Left colon (tissue), 2 donors: ENCODE results near the gene ARHGAP23. TPM values are rescaled to one million over a fixed set of nuclear protein-coding genes. Genes with fewer than 3 reads are reported as not detected.
A peak's percentile ranks its signal among the peaks of the same experiment; 100 is the strongest.
"Not testable (repeated sequence)": the region's sequence is repeated elsewhere in the genome, so short reads cannot be mapped to it uniquely, and the experiment has no call there.

Experiments used
- ATAC-seq: fragments of 200-7000 bp; cut with Tn5 transposase; one replicate; pipeline ENCODE4 v1.9.1; 2020; ENCODE audit warnings: mild to moderate bottlenecking, moderate library complexity
- DNase-seq, 2 donors: peaks; one replicate each; pipeline ENCODE4 v3.0.0-alpha.2; 2020
- intact Hi-C, 2 donors: fragments of 100-400 bp; cut with DNase I in 1 of 2; cut with micrococcal nuclease in 1 of 2; formaldehyde crosslinking; loops; one replicate each; pipeline versions ENCODE4 v1.11.2 to v1.14.0; 2022; cut with DNase I, micrococcal nuclease
- total RNA-seq, 2 donors: library from RNA; stranded (reverse); fragmentation: NEBNext Ultra II Directional; extraction: Animal tissue kit (Norgen Biotek cat#: 25700); gene quantifications; one replicate each; pipeline ENCODE4 v1.2.1, GENCODE V29; 2021
- donor health status: DM: no; HTN: no; CAD: no.
- donor health status: DM: yes; HTN: yes; CAD: no.

Gene ARHGAP23
- total RNA-seq, 2 donors from 2014 or later: 3.9 to 11.3 TPM

GRCh38 chr17:38503286-38503913 lies 75.1 kb downstream of the ARHGAP23 start:
- intact Hi-C loops, ATAC-seq, DNase-seq: not testable (repeated sequence)

- no peak for DNase-seq
- intact Hi-C loops: no loop called here
- ATAC-seq: no peak
These were observed 76.0 kb downstream of the ARHGAP23 start for GRCh38 chr17:38504216-38504615.

GRCh38 chr17:38507436-38507835 lies 79.2 kb downstream of the ARHGAP23 start:
- no peak for DNase-seq
- intact Hi-C loops: no loop called here
- ATAC-seq: no peak

DNA sequence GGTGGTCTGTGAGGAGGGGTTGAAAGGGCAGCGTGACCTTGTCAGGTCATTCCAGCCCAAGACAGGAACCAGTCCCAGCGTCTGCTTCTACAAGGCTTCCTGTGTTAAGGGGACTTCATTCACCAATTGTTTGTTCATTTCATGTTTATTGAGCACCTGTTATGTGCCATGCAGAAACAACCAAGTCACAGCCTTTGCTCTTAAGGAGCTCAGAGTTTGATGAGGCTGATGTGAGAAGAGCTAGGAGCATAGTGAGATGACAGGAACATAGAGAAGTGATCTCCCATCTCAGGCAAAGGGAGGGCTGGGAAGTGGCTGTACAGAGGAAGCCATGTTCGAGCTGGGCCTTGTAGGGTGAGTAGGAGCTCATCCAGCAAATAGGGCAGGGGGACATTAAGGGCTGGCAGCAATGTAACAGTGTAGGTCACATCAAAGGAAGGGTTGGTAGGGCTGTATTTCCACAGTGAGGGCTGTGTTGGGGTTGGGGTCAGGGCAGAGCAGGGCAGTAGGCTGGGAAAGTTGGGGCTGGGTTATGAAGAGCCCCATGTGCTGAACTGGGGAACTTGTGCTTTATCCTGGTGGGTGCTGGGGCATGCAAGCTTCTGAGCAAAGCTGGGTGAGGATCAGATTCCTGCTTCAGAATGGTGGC lies 79.8 kb downstream of the ARHGAP23 start:
- ATAC-seq: no peak
- DNase-seq: no peak
- intact Hi-C loops: no loop called here

- ATAC-seq (no peak), DNase-seq (no peak)
- intact Hi-C loops: no loop called here
These were observed 80.3 kb downstream of the ARHGAP23 start for GRCh38 chr17:38508570-38508950.

GRCh38 chr17:38508954-38509771 lies 80.9 kb downstream of the ARHGAP23 start:
- ATAC-seq (peak; percentile 80), DNase-seq (peak; percentile 67 to 76)
- intact Hi-C loops: no loop called here

GRCh38 chr17:38509772-38510420 lies 81.6 kb downstream of the ARHGAP23 start:
- intact Hi-C loops: no loop called here

DNA sequence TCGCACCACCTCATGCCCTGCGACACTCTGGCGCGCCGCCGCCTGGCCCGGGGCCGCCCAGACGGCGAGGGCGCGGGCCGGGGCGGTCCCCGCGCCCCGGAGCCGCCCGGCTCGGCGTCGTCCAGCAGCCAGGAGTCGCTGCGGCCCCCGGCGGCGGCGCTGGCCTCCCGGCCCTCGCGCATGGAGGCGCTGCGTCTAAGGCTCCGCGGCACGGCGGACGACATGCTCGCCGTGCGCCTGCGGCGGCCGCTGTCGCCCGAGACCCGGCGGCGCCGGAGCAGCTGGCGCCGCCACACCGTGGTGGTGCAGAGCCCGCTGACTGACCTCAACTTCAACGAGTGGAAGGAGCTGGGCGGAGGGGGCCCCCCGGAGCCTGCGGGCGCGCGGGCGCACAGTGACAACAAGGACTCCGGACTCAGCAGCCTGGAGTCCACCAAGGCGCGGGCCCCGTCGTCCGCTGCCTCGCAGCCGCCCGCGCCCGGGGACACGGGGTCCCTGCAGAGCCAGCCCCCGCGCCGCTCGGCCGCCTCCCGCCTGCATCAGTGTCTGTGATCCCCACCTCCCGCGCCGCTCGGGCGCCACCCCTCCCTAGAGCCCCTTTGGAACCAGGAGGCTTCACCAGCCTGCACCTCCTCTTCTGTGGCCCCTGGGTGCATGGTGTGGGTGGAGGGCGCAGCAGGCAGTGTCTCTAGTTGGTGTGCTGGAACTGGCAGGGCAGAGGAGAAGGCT lies 82.3 kb downstream of the ARHGAP23 start:
- ATAC-seq (peak; percentile 78), DNase-seq (peak in 1 of 2 donors; percentile 28)
- intact Hi-C loops: no loop called here

More at GRCh38 chr17:38509772-38510420, 81.6 kb downstream of the ARHGAP23 start:
- DNase-seq: no peak
- ATAC-seq: peak; percentile 41

- intact Hi-C loops: no loop called here
- DNase-seq (no peak), ATAC-seq (no peak)
These were observed 83.2 kb downstream of the ARHGAP23 start for GRCh38 chr17:38511150-38512108.

DNA sequence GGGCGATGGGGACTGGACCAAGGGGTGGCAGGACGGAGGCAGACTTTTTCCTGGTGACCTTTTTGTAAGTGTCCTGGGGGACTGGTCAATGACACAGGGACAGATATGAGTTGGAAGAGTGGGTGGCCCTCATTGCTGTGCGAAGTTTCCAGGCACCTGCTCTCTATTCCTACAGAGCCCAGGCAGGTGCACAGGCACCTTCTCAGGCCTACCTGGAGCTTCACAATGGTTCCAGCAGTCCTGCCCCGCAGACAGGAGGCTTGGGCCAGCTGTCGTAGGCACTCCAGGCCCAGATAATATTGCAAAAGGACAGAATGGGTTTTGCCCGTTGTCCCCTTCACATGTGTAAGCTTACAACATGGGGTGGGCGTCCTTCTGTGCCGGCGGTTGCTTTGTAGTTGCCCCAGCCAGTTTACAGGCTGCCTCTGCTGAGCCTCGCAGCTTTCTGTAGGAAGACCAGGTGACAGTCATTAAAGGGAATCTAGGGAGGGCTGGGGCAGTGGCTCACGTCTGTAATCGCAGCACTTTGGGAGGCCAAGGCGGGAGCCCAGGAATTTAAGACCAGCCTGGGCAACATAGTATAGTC lies 84.3 kb downstream of the ARHGAP23 start:
- intact Hi-C loops: no loop called here
- ATAC-seq (no peak), DNase-seq (no peak)

- DNase-seq, intact Hi-C loops, ATAC-seq: not testable (repeated sequence)
These were observed 98.3 kb downstream of the ARHGAP23 start for GRCh38 chr17:38526526-38526925.

- DNase-seq, ATAC-seq, intact Hi-C loops: not testable (repeated sequence)
These were observed 99.9 kb downstream of the ARHGAP23 start for GRCh38 chr17:38528141-38528540.

DNA sequence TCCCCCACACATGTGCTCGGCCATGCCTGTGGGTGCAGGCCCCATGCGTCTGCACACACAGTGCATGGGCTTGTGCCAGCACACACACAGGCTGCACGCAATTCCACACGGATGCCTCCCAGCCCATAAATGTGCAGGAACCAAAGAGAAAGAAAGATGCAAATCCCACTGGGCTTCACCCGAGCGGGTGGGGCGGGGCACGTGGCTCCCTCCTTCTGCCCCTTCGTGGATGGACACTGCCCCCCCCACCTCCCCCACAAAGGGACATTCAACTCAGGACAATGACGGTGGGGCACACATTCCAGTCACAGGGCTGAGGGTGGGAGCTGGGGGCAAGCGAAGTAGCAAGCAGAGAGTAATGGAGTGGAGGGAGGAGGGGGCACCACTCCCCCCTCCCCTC lies 102.6 kb downstream of the ARHGAP23 start:
- ATAC-seq, intact Hi-C loops, DNase-seq: not testable (repeated sequence)

- DNase-seq, intact Hi-C loops, ATAC-seq: not testable (repeated sequence)
These were observed 103.5 kb downstream of the ARHGAP23 start for GRCh38 chr17:38531761-38532160.

GRCh38 chr17:38532451-38532850 lies 104.2 kb downstream of the ARHGAP23 start:
- DNase-seq (no peak), ATAC-seq (no peak)
- intact Hi-C loops: no loop called here

- DNase-seq (no peak), ATAC-seq (no peak)
- intact Hi-C loops: no loop called here
These were observed 105.0 kb downstream of the ARHGAP23 start for GRCh38 chr17:38533241-38533640.

- no peak for DNase-seq
- intact Hi-C loops: no loop called here
- ATAC-seq: no peak
These were observed 105.7 kb downstream of the ARHGAP23 start for GRCh38 chr17:38533866-38534497.
